ENCODE results near the gene NPR1. TPM values are rescaled to one million over a fixed set of nuclear protein-coding genes. Genes with fewer than 3 reads are reported as not detected.
"Not testable (repeated sequence)": the region's sequence is repeated elsewhere in the genome, so short reads cannot be mapped to it uniquely, and the experiment has no call there.

The NPR1 gene
- total RNA-seq, 1 experiment from 2014 or later: not detected

DNA sequence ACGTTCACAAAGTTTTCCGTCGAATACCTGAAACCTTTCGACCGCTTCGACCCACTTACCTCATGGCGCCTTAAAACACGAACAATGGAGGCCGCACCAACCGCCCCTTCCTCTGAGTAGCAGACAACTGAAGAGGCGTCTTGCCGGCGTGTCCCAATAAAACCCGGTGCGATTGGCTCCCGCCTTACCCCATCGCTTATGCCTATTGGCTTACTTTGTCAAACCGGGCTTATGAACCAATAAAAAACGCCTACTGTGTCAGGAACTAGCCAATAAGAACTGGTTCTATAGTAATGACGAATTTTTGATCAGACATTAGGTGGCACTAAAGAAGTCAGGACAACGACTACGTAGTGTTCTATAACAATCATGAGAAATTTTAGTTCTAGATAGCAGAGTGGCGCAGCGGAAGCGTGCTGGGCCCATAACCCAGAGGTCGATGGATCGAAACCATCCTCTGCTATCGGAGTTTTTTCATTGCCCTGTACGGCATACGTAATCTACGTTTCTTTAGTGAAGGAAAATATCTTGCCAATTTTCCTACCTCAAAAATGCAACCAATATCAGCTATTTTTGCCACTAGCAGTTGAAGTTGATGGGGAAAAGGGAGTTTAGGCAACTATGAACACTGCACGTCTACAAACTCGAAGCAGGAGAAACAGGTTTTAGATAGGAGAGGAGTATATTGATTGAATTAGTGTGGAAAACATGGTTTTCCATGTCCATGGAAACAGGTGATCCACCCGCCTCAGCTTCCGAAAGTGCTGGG lies 7.4 kb upstream of the NPR1 start, which contains the start of gene ILF2:
TSS of gene ILF2 (minus strand) at position 135 of the 769 bp plus-strand sequence. CDS start at position 64, 71 bp downstream.
- CTCF ChIA-PET: interaction anchor here (0.6 to 14.1 kb wide), 11 partner anchors 12 to 321 kb away, joined by 3 to 273 read pairs (median 4); no protein-coding TSS in a partner anchor
- POLR2A ChIA-PET: interaction anchor here (0.5 to 8.0 kb wide), 42 partner anchors 10 to 1634 kb away, joined by 3 to 80 read pairs (median 4); partner anchors contain the start of genes CHTOP, CREB3L4, DENND4B and INTS3
- TF ChIP-seq, protein P1, sequence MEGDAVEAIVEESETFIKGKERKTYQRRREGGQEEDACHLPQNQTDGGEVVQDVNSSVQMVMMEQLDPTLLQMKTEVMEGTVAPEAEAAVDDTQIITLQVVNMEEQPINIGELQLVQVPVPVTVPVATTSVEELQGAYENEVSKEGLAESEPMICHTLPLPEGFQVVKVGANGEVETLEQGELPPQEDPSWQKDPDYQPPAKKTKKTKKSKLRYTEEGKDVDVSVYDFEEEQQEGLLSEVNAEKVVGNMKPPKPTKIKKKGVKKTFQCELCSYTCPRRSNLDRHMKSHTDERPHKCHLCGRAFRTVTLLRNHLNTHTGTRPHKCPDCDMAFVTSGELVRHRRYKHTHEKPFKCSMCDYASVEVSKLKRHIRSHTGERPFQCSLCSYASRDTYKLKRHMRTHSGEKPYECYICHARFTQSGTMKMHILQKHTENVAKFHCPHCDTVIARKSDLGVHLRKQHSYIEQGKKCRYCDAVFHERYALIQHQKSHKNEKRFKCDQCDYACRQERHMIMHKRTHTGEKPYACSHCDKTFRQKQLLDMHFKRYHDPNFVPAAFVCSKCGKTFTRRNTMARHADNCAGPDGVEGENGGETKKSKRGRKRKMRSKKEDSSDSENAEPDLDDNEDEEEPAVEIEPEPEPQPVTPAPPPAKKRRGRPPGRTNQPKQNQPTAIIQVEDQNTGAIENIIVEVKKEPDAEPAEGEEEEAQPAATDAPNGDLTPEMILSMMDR (IDR thresholded peaks at IDR 0.05; ENCODE audit: unreplicated experiment): peak; percentile 27
- Mint-ChIP-seq H3K9me3 (ENCODE audit: unreplicated experiment) (no peaks in the 10 kb centered on the region), H3K4me1 (ENCODE audit: insufficient read depth, unreplicated experiment) (peaks cover 5% of the 10 kb centered on the region), H3K4me3 (ENCODE audit: unreplicated experiment) (no peak within 1 kb of the TSS), H3K27me3 (ENCODE audit: insufficient read depth, unreplicated experiment) (no peaks in the 10 kb centered on the region), H3K27ac (ENCODE audit: low read depth, unreplicated experiment) (no peak within 1 kb of the TSS), H3K36me3 (ENCODE audit: insufficient read depth, unreplicated experiment) (no peaks in the 10 kb centered on the region)
- DNase-seq (ENCODE audit: unreplicated experiment): peak; percentile 100
- BruUV-seq (replicated peaks): TSS peak; percentile 96
- intact Hi-C loops (cut with micrococcal nuclease): loop anchor here (1.0 to 5.0 kb wide), 8 partner anchors 37 to 160 kb away; partner anchors contain the start of genes CHTOP, INTS3 and S100A13

DNA sequence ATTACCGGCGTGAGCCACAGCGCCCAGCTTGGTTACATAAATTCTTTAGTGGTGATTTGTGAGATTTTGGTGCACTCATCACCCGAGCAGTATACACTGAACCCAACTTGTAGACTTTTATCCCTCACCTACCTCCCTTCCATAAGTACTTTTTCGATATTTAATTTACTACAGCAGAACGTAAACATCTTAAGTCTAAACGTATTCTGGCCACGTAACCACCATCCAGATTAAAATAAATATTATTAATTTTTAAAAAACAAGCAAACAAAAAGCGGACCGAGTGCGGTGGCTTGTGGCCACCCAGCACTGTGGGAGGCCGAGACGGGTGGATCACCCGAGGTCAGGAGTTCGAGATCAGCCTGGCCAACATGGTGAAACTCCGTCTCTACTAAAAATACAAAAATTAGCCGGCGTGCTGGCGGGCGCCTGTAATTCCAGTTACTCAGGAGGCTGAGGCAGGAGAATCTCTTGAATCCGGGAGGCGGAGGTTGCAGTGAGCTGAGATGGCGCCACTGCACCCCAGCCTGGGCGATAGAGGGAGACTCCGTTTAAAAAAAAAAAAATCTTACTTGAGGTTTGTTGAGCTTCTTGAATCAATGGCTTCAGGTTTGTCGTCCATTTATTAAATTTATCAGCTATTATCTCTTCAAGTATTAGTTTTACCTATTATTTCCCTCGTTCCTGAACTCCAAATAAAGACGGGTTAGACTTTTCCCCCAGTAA lies 6.7 kb upstream of the NPR1 start:
- not testable (repeated sequence) for H3K9me3 Mint-ChIP-seq (ENCODE audit: unreplicated experiment); H3K4me3 Mint-ChIP-seq (ENCODE audit: unreplicated experiment); H3K27ac Mint-ChIP-seq (ENCODE audit: low read depth, unreplicated experiment); H3K4me1 Mint-ChIP-seq (ENCODE audit: insufficient read depth, unreplicated experiment); DNase-seq (ENCODE audit: unreplicated experiment); H3K36me3 Mint-ChIP-seq (ENCODE audit: insufficient read depth, unreplicated experiment); H3K27me3 Mint-ChIP-seq (ENCODE audit: insufficient read depth, unreplicated experiment); BruUV-seq (replicated peaks)
- ChIA-PET CTCF (interaction anchor here (0.6 to 14.1 kb wide), 21 partner anchors 12 to 950 kb away, joined by 3 to 273 read pairs (median 3); no protein-coding TSS in a partner anchor), POLR2A (interaction anchor here (0.6 to 8.0 kb wide), 43 partner anchors 10 to 320 kb away, joined by 3 to 80 read pairs (median 5); partner anchors contain the start of genes CHTOP, CREB3L4, DENND4B and INTS3)
- intact Hi-C loops (cut with micrococcal nuclease): loop anchor here (1.0 to 5.0 kb wide), 8 partner anchors 37 to 160 kb away; partner anchors contain the start of genes CHTOP, INTS3 and S100A13
- TF ChIP-seq, protein P1 (IDR thresholded peaks at IDR 0.05; ENCODE audit: unreplicated experiment): peak; percentile 7

DNA sequence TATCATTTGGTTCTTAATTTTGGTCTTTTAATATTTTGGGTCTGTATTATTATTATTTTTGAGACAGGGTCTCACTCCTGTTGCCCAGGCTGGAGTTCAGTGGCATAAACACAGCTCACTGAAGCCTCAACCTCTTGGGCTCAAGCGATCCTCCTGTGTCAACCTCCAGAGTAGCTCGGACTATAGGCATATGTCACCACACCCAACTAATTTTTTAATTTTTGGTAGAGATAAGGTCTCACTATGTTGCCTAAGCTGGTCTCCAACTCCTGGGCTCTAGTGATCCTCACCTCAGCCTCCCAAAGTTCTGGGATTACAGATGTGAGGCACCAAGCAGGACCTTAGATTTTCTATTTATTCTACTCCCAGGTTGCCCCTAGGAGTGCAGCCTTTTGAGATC lies 5.0 kb upstream of the NPR1 start:
- CTCF ChIA-PET: interaction anchor here (0.6 to 14.1 kb wide), 8 partner anchors 35 to 325 kb away, joined by 3 to 273 read pairs (median 4); partner anchors contain the start of gene RAB13
- Mint-ChIP-seq H3K27me3 (ENCODE audit: insufficient read depth, unreplicated experiment) (peaks cover 6% of the 10 kb centered on the region), H3K4me3 (ENCODE audit: unreplicated experiment) (no peak overlapping the region), H3K9me3 (ENCODE audit: unreplicated experiment) (no peaks in the 10 kb centered on the region), H3K36me3 (ENCODE audit: insufficient read depth, unreplicated experiment) (no peaks in the 10 kb centered on the region), H3K27ac (ENCODE audit: low read depth, unreplicated experiment) (no peak overlapping the region), H3K4me1 (ENCODE audit: insufficient read depth, unreplicated experiment) (peaks cover 4% of the 10 kb centered on the region)
- BruUV-seq (replicated peaks): no TSS peak
- intact Hi-C loops (cut with micrococcal nuclease): loop anchor here (5.0 kb wide), 2 partner anchors 54 to 141 kb away; partner anchors contain the start of gene INTS3
- POLR2A ChIA-PET: interaction anchor here (0.6 to 6.8 kb wide), 6 partner anchors 24 to 317 kb away, joined by 3 to 80 read pairs (median 8); partner anchors contain the start of genes CHTOP, INTS3, RAB13 and RPS27
- TF ChIP-seq, protein P1 (IDR thresholded peaks at IDR 0.05; ENCODE audit: unreplicated experiment): no peak
- DNase-seq (ENCODE audit: unreplicated experiment): no peak

Measured in MCF 10A (cell line).